ENCODE measurements around the gene OR10A7. TPM values are rescaled to one million over a fixed set of nuclear protein-coding genes. Genes with fewer than 3 reads are reported as not detected.

OR10A7 gene
- total and polyA plus RNA-seq, 2 of the 13 experiments (the other 11 are each of a cell fraction or from before 2014, with no cell fraction given): not detected

GRCh38 chr12:55188974-55189556, 31.8 kb upstream of the OR10A7 start:
- CTCF ChIA-PET (ENCODE audit: low intra/inter-chr PET ratio, low total read pairs): interaction anchor here (1.1 to 4.4 kb wide), 3 partner anchors 428 to 467 kb away, joined by 8 to 89 read pairs (median 8); no protein-coding TSS in a partner anchor
- H3K27ac ChIP-seq (ENCODE audit: extremely low read length, insufficient read depth, low read length): no peak overlapping the region
- peak; percentile 18; the same call in 1 of the 2 replicates for TF ChIP-seq IRF2 (CRISPR knock-in tag; IDR thresholded peaks at IDR 0.05)
- peak; percentile 93 for TF ChIP-seq STAG1 (CRISPR knock-in tag; IDR thresholded peaks at IDR 0.05)
- peak; percentile 89 for TF ChIP-seq SMC3 (IDR thresholded peaks at IDR 0.05; ENCODE audit: low read length)
- TF ChIP-seq RAD21 (CRISPR knock-in tag; IDR thresholded peaks at IDR 0.05): peak; percentile 83
- TF ChIP-seq BCL6 (CRISPR knock-in tag; IDR thresholded peaks at IDR 0.05): no peak; the same call in 1 of the 2 replicates
- TF ChIP-seq CTCF (CRISPR knock-in tag; IDR thresholded peaks at IDR 0.05): peak; percentile 79
- TF ChIP-seq MTA3 (CRISPR knock-in tag; IDR thresholded peaks at IDR 0.05): no peak
- TF ChIP-seq NCOA2 (CRISPR knock-in tag; IDR thresholded peaks at IDR 0.05): no peak
- no peak for TF ChIP-seq KLF12 (CRISPR knock-in tag; IDR thresholded peaks at IDR 0.05; ENCODE audit: borderline replicate concordance)
- TF ChIP-seq ZBTB46 (CRISPR knock-in tag; IDR thresholded peaks at IDR 0.05; ENCODE audit: borderline replicate concordance): no peak
- no peak for TF ChIP-seq SETDB1 (CRISPR knock-in tag; IDR thresholded peaks at IDR 0.05; ENCODE audit: borderline replicate concordance)
- H3K4me3 ChIP-seq (replicated peaks in 1 of 3; ENCODE audit: insufficient read depth in 1 of 3, low read depth in 2 of 3, low read length in 3 of 3): no peak overlapping the region
- no peaks in the 10 kb centered on the region for H3K27me3 ChIP-seq (ENCODE audit: control insufficient read depth in 1 of 2, insufficient read depth in 2 of 2, low read length in 2 of 2)
- H3K79me2 ChIP-seq (ENCODE audit: insufficient read depth, low read length): no peaks in the 10 kb centered on the region
- DNase-seq (ENCODE audit: low spot score): peak; percentile 72
- no peak overlapping the region for H3K4me2 ChIP-seq (ENCODE audit: low read depth, low read length)
- peak; percentile 86 for ATAC-seq
- in situ Hi-C loops (cut with HindIII; ENCODE audit: extremely low pct_ligation_motif_present, low pct_unique_long_range_greater_than_20kb) (loop anchor here (25.0 kb wide), 1 partner anchor 248 kb away; the partner anchor contains the start of genes OR6C2 and OR6C76), intact Hi-C loops (cut with micrococcal nuclease; ENCODE audit: unreplicated experiment) (loop anchor here (1.0 to 5.0 kb wide), 4 partner anchors 257 to 533 kb away; partner anchors contain the start of gene RDH5)
- H2AFZ ChIP-seq (ENCODE audit: low read length): no peak overlapping the region
- H3K9me3 ChIP-seq (ENCODE audit: low read length): no peaks in the 10 kb centered on the region
- no peak overlapping the region for H3K9ac ChIP-seq (ENCODE audit: insufficient read depth, low read depth, low read length)
- BruUV-seq (replicated peaks): no TSS peak
- no peaks in the 10 kb centered on the region for H3K4me1 ChIP-seq (ENCODE audit: insufficient read depth, low read length)
- H4K20me1 ChIP-seq (ENCODE audit: insufficient read depth, low read length): no peaks in the 10 kb centered on the region
- no peaks in the 10 kb centered on the region for H3K36me3 ChIP-seq (replicated peaks in 1 of 2; ENCODE audit: control insufficient read depth in 1 of 2, insufficient read depth in 2 of 2, low read length in 2 of 2)
- peak; percentile 55 for FAIRE-seq
- 3% methylated on average over 4 of the region's 4 CpGs for WGBS (ENCODE audit: low lambda C conversion rate)
- POLR2A ChIA-PET: no interaction called here
